CD14-positive monocyte (primary cell): ENCODE data around the gene LAMA4. TPM values are rescaled to one million over a fixed set of nuclear protein-coding genes. Genes with fewer than 3 reads are reported as not detected.
A peak's percentile ranks its signal among the peaks of the same experiment; 100 is the strongest.

Source experiments
- DNase-seq, 3 donors: peaks; one replicate each; pipeline ENCODE4 v3.0.0-alpha.2; 2011 to 2022
- H2AFZ ChIP-seq: 2 replicates; pipeline ENCODE4 v1.6.0; 2012; ENCODE audit warnings: mild to moderate bottlenecking, low read depth, low read length, inconsistent platforms; ENCODE audit not compliant: insufficient read depth, poor library complexity, severe bottlenecking
- H3K27ac ChIP-seq, 2 donors: 1 replicate in 1 of 2; 2 replicates in 1 of 2; pipeline ENCODE4 v1.5.1; 2012 to 2013; ENCODE audit warnings: low read length in 2 of 2, control low read depth in 1 of 2, inconsistent platforms in 1 of 2, low read depth in 1 of 2, mild to moderate bottlenecking in 1 of 2
- H3K27me3 ChIP-seq, 2 donors: one replicate each; pipeline versions ENCODE4 v1.6.0 to v1.6.1; 2011 to 2013; ENCODE audit warnings: low read length in 2 of 2; ENCODE audit not compliant: control insufficient read depth in 2 of 2, insufficient read depth in 2 of 2
- H3K36me3 ChIP-seq, 2 donors: replicated peaks in 1 of 2; 1 replicate in 1 of 2; 2 replicates in 1 of 2; pipeline versions ENCODE4 v1.5.1 to v1.6.1; 2012 to 2013; ENCODE audit warnings: low read length in 2 of 2, control low read depth in 1 of 2, inconsistent platforms in 1 of 2, mild to moderate bottlenecking in 1 of 2; ENCODE audit not compliant: insufficient read depth in 2 of 2, control insufficient read depth in 1 of 2
- H3K4me1 ChIP-seq, 2 donors: 1 replicate in 1 of 2; 2 replicates in 1 of 2; pipeline versions ENCODE4 v1.5.1 to v1.6.1; 2012 to 2013; ENCODE audit warnings: low read length in 2 of 2, control low read depth in 1 of 2, inconsistent platforms in 1 of 2, mild to moderate bottlenecking in 1 of 2, moderate library complexity in 1 of 2; ENCODE audit not compliant: insufficient read depth in 2 of 2, control insufficient read depth in 1 of 2
- H3K4me2 ChIP-seq: replicated peaks from 2 replicates; pipeline ENCODE3; 2012; ENCODE audit warnings: low read length, moderate library complexity, mild to moderate bottlenecking; ENCODE audit not compliant: poor library complexity, severe bottlenecking; ENCODE audit errors: extremely low read depth
- H3K4me3 ChIP-seq, 3 experiments: fragments of 200-600 bp in 1 of 3; sonication (generic) in 1 of 3; replicated peaks in 1 of 3; 1 replicate in 2 of 3; 2 replicates in 1 of 3; pipeline ENCODE4 v1.5.1; 2011 to 2013; ENCODE audit warnings: low read length in 3 of 3, mild to moderate bottlenecking in 3 of 3, control low read depth in 2 of 3, low read depth in 2 of 3, inconsistent platforms in 1 of 3, moderate library complexity in 1 of 3
- H3K79me2 ChIP-seq: 2 replicates; pipeline ENCODE4 v1.6.0; 2012; ENCODE audit warnings: mild to moderate bottlenecking, control low read depth, inconsistent platforms, low read length, moderate library complexity; ENCODE audit not compliant: insufficient read depth
- H3K9ac ChIP-seq: 2 replicates; pipeline ENCODE4 v1.6.0; 2017; ENCODE audit warnings: low read length, mild to moderate bottlenecking; ENCODE audit not compliant: insufficient read depth, poor library complexity, severe bottlenecking
- H3K9me3 ChIP-seq, 2 donors: replicated peaks in 1 of 2; 1 replicate in 1 of 2; 2 replicates in 1 of 2; pipeline versions ENCODE4 v1.5.1 to v1.6.1; 2012 to 2013; ENCODE audit warnings: low read length in 2 of 2, control low read depth in 1 of 2; ENCODE audit not compliant: control insufficient read depth in 1 of 2, insufficient read depth in 1 of 2
- H4K20me1 ChIP-seq: 2 replicates; pipeline ENCODE4 v1.6.0; 2012; ENCODE audit warnings: mild to moderate bottlenecking, low read length, control low read depth, moderate library complexity; ENCODE audit not compliant: insufficient read depth
- H3K27ac Mint-ChIP-seq, 7 donors: one replicate each; pipeline ENCODE4 v1.8.0; 2020; ENCODE audit warnings: mild to moderate bottlenecking in 7 of 7, mixed read lengths in 7 of 7, moderate library complexity in 6 of 7, inconsistent platforms in 2 of 7
- H3K27me3 Mint-ChIP-seq, 3 donors: one replicate each; pipeline ENCODE4 v1.8.0; 2021 to 2022; ENCODE audit warnings: low read depth in 3 of 3, mild to moderate bottlenecking in 3 of 3, mixed read lengths in 3 of 3, moderate library complexity in 3 of 3, inconsistent platforms in 1 of 3
- H3K36me3 Mint-ChIP-seq, 2 donors: one replicate each; pipeline ENCODE4 v1.8.0; 2020; ENCODE audit warnings: mixed read lengths in 2 of 2, inconsistent platforms in 1 of 2, mild to moderate bottlenecking in 1 of 2
- H3K4me1 Mint-ChIP-seq: one replicate; pipeline ENCODE4 v1.8.0; 2020; ENCODE audit warnings: mild to moderate bottlenecking, mixed read lengths
- H3K4me3 Mint-ChIP-seq, 2 donors: one replicate each; pipeline ENCODE4 v1.8.0; 2020; ENCODE audit warnings: mild to moderate bottlenecking in 2 of 2, mixed read lengths in 2 of 2, moderate library complexity in 1 of 2
- H3K9me3 Mint-ChIP-seq, 7 donors: one replicate each; pipeline ENCODE4 v1.8.0; 2020 to 2022; ENCODE audit warnings: mixed read lengths in 7 of 7, mild to moderate bottlenecking in 6 of 7, moderate library complexity in 6 of 7, inconsistent platforms in 2 of 7
- WGBS: methylation state at CpG from one replicate; pipeline ENCODE4 v1.1.5; 2013; ENCODE audit warnings: missing lambda C conversion rate; ENCODE audit not compliant: insufficient coverage; 5-methylcytosine and 5-hydroxymethylcytosine counted together
- intact Hi-C, 2 donors: fragments of 100-400 bp; cut with micrococcal nuclease; formaldehyde crosslinking; loops; one replicate each; pipeline versions ENCODE4 v1.15.0 to v1.15.1; 2023
- polyA plus RNA-seq, 3 donors: library from polyadenylated mRNA; depleted of rRNA in 1 of 3; unstranded in 2 of 3; stranded (reverse) in 1 of 3; fragments of 300-500 nt in 2 of 3; fragments of >200 nt in 1 of 3; fragmentation: Illumina TruSeq in 2 of 3; gene quantifications; 1 replicate in 2 of 3; 2 replicates in 1 of 3; pipeline ENCODE4 v1.2.3, GENCODE V29; 2012 to 2021
- TF ChIP-seq, protein P1 (sequence below): fragments of 200-600 bp; IDR thresholded peaks from one replicate; pipeline ENCODE4 v1.8.0; 2022; ENCODE audit warnings: antibody characterized with exemption, mild to moderate bottlenecking

The LAMA4 gene
- polyA plus RNA-seq, 3 donors, result not detected

DNA sequence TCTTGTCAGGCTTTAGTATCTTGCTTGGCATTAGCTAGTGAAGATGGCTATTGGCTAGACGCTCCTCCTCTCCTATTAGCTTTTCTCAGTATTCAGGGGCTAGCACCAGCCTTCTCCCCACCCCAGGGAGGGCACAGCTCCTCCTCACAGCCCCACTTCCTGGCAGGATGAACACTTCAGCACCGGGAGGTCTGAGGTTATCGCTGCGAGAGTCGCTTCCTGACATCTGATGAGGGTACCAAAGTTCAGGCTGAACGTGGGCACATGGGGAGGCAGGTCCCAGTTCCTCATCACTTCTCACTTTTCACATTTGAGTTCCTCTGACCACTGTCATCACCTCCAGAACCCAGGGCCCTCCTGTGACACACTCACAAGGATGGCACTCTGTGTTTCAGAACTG lies 66.6 kb downstream of the LAMA4 start:
- Mint-ChIP-seq H3K9me3 (no peaks in the 10 kb centered on the region), H3K27me3 (peaks cover 2 to 8% (median 7%) of the 10 kb centered on the region in 3 donors), H3K27ac (no peak overlapping the region), H3K36me3 (no peaks in the 10 kb centered on the region), H3K4me3 (no peak overlapping the region), H3K4me1 (no peaks in the 10 kb centered on the region)
- Histone ChIP-seq H3K9ac (no peak overlapping the region), H3K9me3 (no peaks in the 10 kb centered on the region), H3K4me1 (no peaks in the 10 kb centered on the region), H3K79me2 (no peaks in the 10 kb centered on the region), H3K36me3 (no peaks in the 10 kb centered on the region), H3K4me3 (no peak overlapping the region), H3K4me2 (no peak overlapping the region), H3K27me3 (peaks cover 0 to 2% of the 10 kb centered on the region in 2 donors), H3K27ac (no peak overlapping the region), H2AFZ (peak overlapping the region; percentile 4), H4K20me1 (no peaks in the 10 kb centered on the region)
- TF ChIP-seq, protein P1, sequence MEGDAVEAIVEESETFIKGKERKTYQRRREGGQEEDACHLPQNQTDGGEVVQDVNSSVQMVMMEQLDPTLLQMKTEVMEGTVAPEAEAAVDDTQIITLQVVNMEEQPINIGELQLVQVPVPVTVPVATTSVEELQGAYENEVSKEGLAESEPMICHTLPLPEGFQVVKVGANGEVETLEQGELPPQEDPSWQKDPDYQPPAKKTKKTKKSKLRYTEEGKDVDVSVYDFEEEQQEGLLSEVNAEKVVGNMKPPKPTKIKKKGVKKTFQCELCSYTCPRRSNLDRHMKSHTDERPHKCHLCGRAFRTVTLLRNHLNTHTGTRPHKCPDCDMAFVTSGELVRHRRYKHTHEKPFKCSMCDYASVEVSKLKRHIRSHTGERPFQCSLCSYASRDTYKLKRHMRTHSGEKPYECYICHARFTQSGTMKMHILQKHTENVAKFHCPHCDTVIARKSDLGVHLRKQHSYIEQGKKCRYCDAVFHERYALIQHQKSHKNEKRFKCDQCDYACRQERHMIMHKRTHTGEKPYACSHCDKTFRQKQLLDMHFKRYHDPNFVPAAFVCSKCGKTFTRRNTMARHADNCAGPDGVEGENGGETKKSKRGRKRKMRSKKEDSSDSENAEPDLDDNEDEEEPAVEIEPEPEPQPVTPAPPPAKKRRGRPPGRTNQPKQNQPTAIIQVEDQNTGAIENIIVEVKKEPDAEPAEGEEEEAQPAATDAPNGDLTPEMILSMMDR, result no peak
- DNase-seq, result no peak
- no CpG with 5 or more reads among the region's 6 CpGs for WGBS
- intact Hi-C loops, result loop anchor here (10.0 kb wide), 3 partner anchors 127 to 1747 kb away; no protein-coding TSS in a partner anchor

DNA sequence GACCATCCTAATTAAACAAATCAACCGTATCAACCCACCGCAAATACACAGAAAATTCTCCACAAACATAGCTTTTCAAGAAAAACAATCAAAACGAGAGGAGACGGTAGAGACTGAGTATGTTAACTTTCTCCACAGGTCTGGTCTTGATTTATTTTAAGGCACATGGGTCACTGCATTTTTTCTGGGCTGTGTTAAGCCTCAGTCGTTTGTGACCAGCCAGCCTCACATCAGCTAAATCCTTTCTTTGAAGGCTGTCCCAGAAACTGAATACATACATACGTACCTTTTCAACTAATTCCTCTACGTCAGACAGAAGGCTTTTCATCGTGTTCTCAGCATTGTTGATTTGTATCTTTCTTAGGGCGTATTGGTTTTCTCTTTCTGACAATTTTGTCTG lies 69.4 kb downstream of the LAMA4 start:
- Mint-ChIP-seq H3K4me3 (no peak overlapping the region), H3K36me3 (no peaks in the 10 kb centered on the region), H3K27me3 (peaks cover 2 to 8% (median 5%) of the 10 kb centered on the region in 3 donors), H3K9me3 (no peaks in the 10 kb centered on the region), H3K4me1 (no peaks in the 10 kb centered on the region), H3K27ac (no peak overlapping the region)
- Histone ChIP-seq H3K27me3 (peaks cover 2% of the 10 kb centered on the region in 2 donors), H3K36me3 (no peaks in the 10 kb centered on the region), H4K20me1 (no peaks in the 10 kb centered on the region), H3K4me3 (no peak overlapping the region), H3K27ac (no peak overlapping the region), H3K4me1 (no peaks in the 10 kb centered on the region), H3K9me3 (no peaks in the 10 kb centered on the region), H3K79me2 (no peaks in the 10 kb centered on the region), H3K4me2 (no peak overlapping the region), H2AFZ (no peak overlapping the region), H3K9ac (no peak overlapping the region)
- intact Hi-C loops, result loop anchor here (5.0 to 10.0 kb wide), 4 partner anchors 127 to 1750 kb away; no protein-coding TSS in a partner anchor
- WGBS, result 97% methylated on average over 5 of the region's 9 CpGs
- DNase-seq, result no peak
- TF ChIP-seq, protein P1, result no peak
